Endothelial cell of umbilical vein (primary cell): Measurements from ENCODE around the gene CD48. TPM values are rescaled to one million over a fixed set of nuclear protein-coding genes. Genes with fewer than 3 reads are reported as not detected.
"Not testable (repeated sequence)": the region's sequence is repeated elsewhere in the genome, so short reads cannot be mapped to it uniquely, and the experiment has no call there.

Experiments
- BruUV-seq: library from RNA; stranded (reverse); fragments of 400-500 nt; replicated peaks from 2 replicates; lab custom pipeline; 2021; lab: Mats Ljungman, UMichigan
- CTCF ChIA-PET: fragments of 300-600, 350-600 bp; sonication (Branson Sonifier 250); formaldehyde crosslinking; loops from one replicate; lab custom pipeline; 2021; ENCODE audit warnings: antibody characterized with exemption, inconsistent platforms; lab: Charles Lee
- POLR2A ChIA-PET: fragments of 300-600, 350-600 bp; sonication (Branson Sonifier 250); formaldehyde crosslinking; loops from one replicate; lab custom pipeline; 2021; ENCODE audit warnings: antibody characterized with exemption, inconsistent platforms; lab: Charles Lee
- DNase-seq: peaks from one replicate; pipeline ENCODE4 v3.0.0-alpha.2; 2011; ENCODE audit warnings: low read depth, low spot score
- FAIRE-seq: peaks from 2 replicates; lab custom pipeline; 2011; peaks lifted over from hg19 to GRCh38; lab: Jason Lieb, UNC
- H2AFZ ChIP-seq: 2 replicates; pipeline ENCODE4 v1.6.0; 2012; ENCODE audit warnings: low read depth, low read length, control low read depth, inconsistent platforms
- H3K27ac ChIP-seq: 2 replicates; pipeline ENCODE4 v1.5.1; 2011; ENCODE audit warnings: low read depth, mild to moderate bottlenecking, control low read depth, low read length, moderate library complexity; ENCODE audit not compliant: insufficient read depth
- H3K27me3 ChIP-seq, 2 experiments: 2 replicates each; pipeline versions ENCODE4 v1.6.0 to v1.6.1; 2011; ENCODE audit warnings: low read length in 2 of 2, mixed read lengths in 1 of 2; ENCODE audit not compliant: control insufficient read depth in 2 of 2, insufficient read depth in 2 of 2
- H3K36me3 ChIP-seq, 2 experiments: 2 replicates in 1 of 2; 3 replicates in 1 of 2; pipeline ENCODE4 v1.5.1; 2011; ENCODE audit warnings: low read length in 2 of 2, mild to moderate bottlenecking in 1 of 2, moderate library complexity in 1 of 2; ENCODE audit not compliant: control insufficient read depth in 2 of 2, insufficient read depth in 2 of 2; ENCODE audit errors: extremely low read depth in 1 of 2
- H3K4me1 ChIP-seq: 3 replicates; pipeline ENCODE4 v1.5.1; 2011; ENCODE audit warnings: mild to moderate bottlenecking, low read length; ENCODE audit not compliant: control insufficient read depth, insufficient read depth; ENCODE audit errors: extremely low read depth
- H3K4me2 ChIP-seq: 2 replicates; pipeline ENCODE4 v1.6.1; 2011; ENCODE audit warnings: low read length, control low read depth, mixed read lengths; ENCODE audit not compliant: insufficient read depth
- H3K4me3 ChIP-seq, 3 experiments: fragments of 200-600 bp in 1 of 3; sonication (generic), shearing (Covaris generic) in 1 of 3; replicated peaks in 1 of 3; 2 replicates each; pipeline ENCODE4 v1.5.1; 2011 to 2016; ENCODE audit warnings: control low read depth in 3 of 3, low read length in 3 of 3, mild to moderate bottlenecking in 2 of 3, inconsistent platforms in 1 of 3, low read depth in 1 of 3, moderate library complexity in 1 of 3; ENCODE audit not compliant: insufficient read depth in 1 of 3
- H3K79me2 ChIP-seq: 2 replicates; pipeline ENCODE4 v1.6.0; 2012; ENCODE audit warnings: low read length, inconsistent platforms; ENCODE audit not compliant: control insufficient read depth, insufficient read depth
- H3K9ac ChIP-seq: replicated peaks from 2 replicates; pipeline ENCODE3; 2011; ENCODE audit warnings: low read length, control low read depth; ENCODE audit not compliant: insufficient read depth; ENCODE audit errors: extremely low read depth
- H3K9me1 ChIP-seq: replicated peaks from 3 replicates; pipeline ENCODE4 v1.6.0; 2011; ENCODE audit warnings: mild to moderate bottlenecking, low read length; ENCODE audit not compliant: control insufficient read depth, insufficient read depth; ENCODE audit errors: extremely low read depth
- H3K9me3 ChIP-seq: replicated peaks from 2 replicates; pipeline ENCODE4 v1.5.1; 2012; ENCODE audit warnings: low read length, inconsistent platforms; ENCODE audit not compliant: control insufficient read depth, insufficient read depth
- H4K20me1 ChIP-seq: replicated peaks from 2 replicates; pipeline ENCODE3; 2011; ENCODE audit warnings: mild to moderate bottlenecking, low read length; ENCODE audit not compliant: control insufficient read depth, insufficient read depth; ENCODE audit errors: extremely low read depth
- EZH2 ChIP-seq: IDR thresholded peaks from 2 replicates; pipeline ENCODE4 v1.6.1; 2012; ENCODE audit warnings: borderline replicate concordance, low read depth, mild to moderate bottlenecking, moderate library complexity, low read length, inconsistent platforms; ENCODE audit not compliant: severe bottlenecking
- FOS ChIP-seq: IDR thresholded peaks from 2 replicates; pipeline ENCODE4 v1.6.1; 2011; ENCODE audit warnings: mild to moderate bottlenecking, low read length, moderate library complexity, borderline replicate concordance; ENCODE audit not compliant: insufficient read depth
- GATA2 ChIP-seq: IDR thresholded peaks from 2 replicates; pipeline ENCODE4 v1.7.0; 2011; ENCODE audit warnings: low read depth, mild to moderate bottlenecking, moderate library complexity, mixed read lengths, low read length; ENCODE audit not compliant: insufficient read length, insufficient read depth
- JUN ChIP-seq: IDR thresholded peaks from 2 replicates; pipeline ENCODE4 v1.6.1; 2011; ENCODE audit warnings: borderline replicate concordance, low read depth; ENCODE audit not compliant: insufficient read length, insufficient read depth
- MYC ChIP-seq: IDR thresholded peaks from one replicate; pipeline ENCODE4 v1.6.1; 2011; ENCODE audit warnings: mild to moderate bottlenecking, low read depth, low read length
- POLR2A ChIP-seq: IDR thresholded peaks from 2 replicates; pipeline ENCODE4 v1.6.1; 2012; ENCODE audit warnings: low read depth, mild to moderate bottlenecking, control low read depth, low read length
- POLR2AphosphoS5 ChIP-seq: IDR thresholded peaks from 2 replicates; pipeline ENCODE4 v1.6.1; 2012; ENCODE audit warnings: low read depth, mild to moderate bottlenecking, control low read depth, low read length, moderate library complexity; ENCODE audit not compliant: insufficient read depth
- dilution Hi-C: fragments of 300-500 bp; cut with MboI; formaldehyde crosslinking; loops from one replicate; pipeline ENCODE4 v1.15.0; 2019; ENCODE audit warnings: low sequenced_read_pairs; ENCODE audit not compliant: extremely low pct_ligation_motif_present
- intact Hi-C: fragments of 100-400 bp; cut with micrococcal nuclease; formaldehyde crosslinking; loops from one replicate; pipeline ENCODE4 v1.10.0; 2022
- polyA plus RNA-seq, 4 experiments: library from polyadenylated mRNA; depleted of rRNA in 3 of 4; stranded (reverse) in 3 of 4; unstranded in 1 of 4; fragments of >200 nt; gene quantifications; 2 replicates each; pipeline versions ENCODE4 v1.2.1 to v1.2.3, GENCODE V29; 2011 to 2012; ENCODE audit warnings: missing spikeins in 1 of 4
- total RNA-seq: library from RNA; stranded (reverse); gene quantifications from 2 replicates; pipeline ENCODE4 v1.2.3, GENCODE V29; 2021
- TF ChIP-seq, protein P1 (sequence below): IDR thresholded peaks from 2 replicates; pipeline ENCODE4 v1.6.1; 2011; ENCODE audit not compliant: insufficient read depth, insufficient read length
- TF ChIP-seq, protein P2 (sequence below), 2 donors: IDR thresholded peaks; 1 replicate in 1 of 2; 2 replicates in 1 of 2; pipeline ENCODE4 v1.5.1; 2011; ENCODE audit warnings: low read length in 2 of 2, mild to moderate bottlenecking in 2 of 2, moderate library complexity in 2 of 2, control low read depth in 1 of 2, inconsistent platforms in 1 of 2, low read depth in 1 of 2; ENCODE audit not compliant: insufficient read depth in 1 of 2; ENCODE audit errors: extremely low read depth in 1 of 2

Gene CD48
- total and polyA plus RNA-seq, 2 donors (not counting 3 experiments of a cell fraction or from before 2014, with no cell fraction given) = not detected

DNA sequence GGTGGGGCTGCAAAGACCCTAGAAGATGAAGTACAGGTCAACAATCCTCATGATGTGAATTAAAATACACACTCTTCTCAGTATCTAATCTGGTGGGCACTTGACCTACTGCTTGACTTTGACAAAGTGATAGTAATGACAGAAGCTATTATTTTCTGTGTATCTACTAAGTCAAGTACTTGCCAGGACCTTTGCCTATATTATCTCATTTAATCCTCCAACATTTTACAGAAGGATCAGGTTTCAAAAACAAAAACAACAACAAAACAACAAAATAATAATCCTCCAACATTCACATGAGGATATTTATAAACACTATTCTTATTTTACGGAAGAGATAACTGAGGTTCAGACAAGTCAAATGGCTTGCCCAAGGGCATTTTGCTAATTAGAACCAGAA lies 4.4 kb upstream of the CD48 start:
- peaks cover 0 to 9% of the 10 kb centered on the region in 2 experiments for H3K27me3 ChIP-seq
- POLR2A ChIA-PET = no interaction called here
- intact Hi-C loops (no loop called here), dilution Hi-C loops (no loop called here)
- H3K4me1 ChIP-seq = no peaks in the 10 kb centered on the region
- TF ChIP-seq, protein P1, sequence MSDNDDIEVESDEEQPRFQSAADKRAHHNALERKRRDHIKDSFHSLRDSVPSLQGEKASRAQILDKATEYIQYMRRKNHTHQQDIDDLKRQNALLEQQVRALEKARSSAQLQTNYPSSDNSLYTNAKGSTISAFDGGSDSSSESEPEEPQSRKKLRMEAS = no peak
- TF ChIP-seq POLR2A (no peak), JUN (no peak), POLR2AphosphoS5 (no peak), MYC (no peak), FOS (no peak), EZH2 (no peak), GATA2 (no peak)
- TF ChIP-seq, protein P2, sequence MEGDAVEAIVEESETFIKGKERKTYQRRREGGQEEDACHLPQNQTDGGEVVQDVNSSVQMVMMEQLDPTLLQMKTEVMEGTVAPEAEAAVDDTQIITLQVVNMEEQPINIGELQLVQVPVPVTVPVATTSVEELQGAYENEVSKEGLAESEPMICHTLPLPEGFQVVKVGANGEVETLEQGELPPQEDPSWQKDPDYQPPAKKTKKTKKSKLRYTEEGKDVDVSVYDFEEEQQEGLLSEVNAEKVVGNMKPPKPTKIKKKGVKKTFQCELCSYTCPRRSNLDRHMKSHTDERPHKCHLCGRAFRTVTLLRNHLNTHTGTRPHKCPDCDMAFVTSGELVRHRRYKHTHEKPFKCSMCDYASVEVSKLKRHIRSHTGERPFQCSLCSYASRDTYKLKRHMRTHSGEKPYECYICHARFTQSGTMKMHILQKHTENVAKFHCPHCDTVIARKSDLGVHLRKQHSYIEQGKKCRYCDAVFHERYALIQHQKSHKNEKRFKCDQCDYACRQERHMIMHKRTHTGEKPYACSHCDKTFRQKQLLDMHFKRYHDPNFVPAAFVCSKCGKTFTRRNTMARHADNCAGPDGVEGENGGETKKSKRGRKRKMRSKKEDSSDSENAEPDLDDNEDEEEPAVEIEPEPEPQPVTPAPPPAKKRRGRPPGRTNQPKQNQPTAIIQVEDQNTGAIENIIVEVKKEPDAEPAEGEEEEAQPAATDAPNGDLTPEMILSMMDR (IDR thresholded peaks at IDR 0.05; ENCODE audit: extremely low read depth in 1 of 2, insufficient read depth in 1 of 2, low read depth in 1 of 2, low read length in 2 of 2) = no peak
- no peak overlapping the region for H3K4me2 ChIP-seq
- no TSS peak for BruUV-seq
- DNase-seq = no peak
- CTCF ChIA-PET = interaction anchor here (1.1 kb wide), 1 partner anchor 15 kb away, joined by 3 read pairs; no protein-coding TSS in a partner anchor
- H2AFZ ChIP-seq = no peak overlapping the region
- no peak overlapping the region for H3K4me3 ChIP-seq
- H3K9me3 ChIP-seq = no peaks in the 10 kb centered on the region
- no peak overlapping the region for H3K9ac ChIP-seq
- no peaks in the 10 kb centered on the region for H4K20me1 ChIP-seq
- FAIRE-seq = no peak
- no peaks in the 10 kb centered on the region for H3K9me1 ChIP-seq
- no peaks in the 10 kb centered on the region for H3K79me2 ChIP-seq
- no peaks in the 10 kb centered on the region for H3K36me3 ChIP-seq
- H3K27ac ChIP-seq = no peak overlapping the region

DNA sequence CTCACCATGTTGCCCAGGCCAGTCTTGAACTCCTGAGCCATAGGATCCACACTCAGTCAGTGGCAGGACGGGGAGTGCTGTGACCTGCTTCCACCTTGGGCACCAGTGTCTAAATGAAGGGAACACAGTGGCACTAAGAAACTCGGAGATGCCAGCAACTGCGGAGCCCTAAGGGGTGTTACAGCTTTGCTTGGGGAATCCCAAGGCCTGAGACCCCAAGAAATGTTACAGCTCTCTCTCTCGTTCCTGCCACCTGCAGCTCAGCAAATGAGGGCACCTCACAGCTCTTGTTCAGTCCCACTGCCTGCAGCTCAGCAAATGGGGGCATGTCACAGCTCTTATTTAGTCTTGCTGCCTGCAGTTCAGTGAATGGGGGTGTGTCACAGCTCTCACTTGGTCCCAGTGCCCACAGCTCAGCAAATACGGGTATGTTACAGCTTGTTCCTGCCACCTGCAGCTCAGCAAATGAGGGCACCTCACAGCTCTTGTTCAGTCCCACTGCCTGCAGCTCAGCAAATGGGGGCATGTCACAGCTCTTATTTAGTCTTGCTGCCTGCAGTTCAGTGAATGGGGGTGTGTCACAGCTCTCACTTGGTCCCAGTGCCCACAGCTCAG lies 2.5 kb upstream of the CD48 start:
- DNase-seq, POLR2A ChIA-PET, H3K9me1 ChIP-seq, H3K27ac ChIP-seq, H3K9ac ChIP-seq, H3K4me2 ChIP-seq, H3K79me2 ChIP-seq, CTCF ChIA-PET, BruUV-seq, H2AFZ ChIP-seq, intact Hi-C loops, dilution Hi-C loops, H3K4me1 ChIP-seq, H3K36me3 ChIP-seq, H3K4me3 ChIP-seq, H3K27me3 ChIP-seq, FAIRE-seq, H3K9me3 ChIP-seq, H4K20me1 ChIP-seq: not testable (repeated sequence)
